HG03139 (cell line): ENCODE measurements around the gene PTPN7.
"Not testable (repeated sequence)": the region's sequence is repeated elsewhere in the genome, so short reads cannot be mapped to it uniquely, and the experiment has no call there.

ENCODE experiments used
- ATAC-seq: cut with Tn5 transposase; IDR thresholded peaks from one replicate; pipeline ENCODE4 v1.9.1; 2021; ENCODE audit not compliant: unreplicated experiment

PTPN7 gene

DNA sequence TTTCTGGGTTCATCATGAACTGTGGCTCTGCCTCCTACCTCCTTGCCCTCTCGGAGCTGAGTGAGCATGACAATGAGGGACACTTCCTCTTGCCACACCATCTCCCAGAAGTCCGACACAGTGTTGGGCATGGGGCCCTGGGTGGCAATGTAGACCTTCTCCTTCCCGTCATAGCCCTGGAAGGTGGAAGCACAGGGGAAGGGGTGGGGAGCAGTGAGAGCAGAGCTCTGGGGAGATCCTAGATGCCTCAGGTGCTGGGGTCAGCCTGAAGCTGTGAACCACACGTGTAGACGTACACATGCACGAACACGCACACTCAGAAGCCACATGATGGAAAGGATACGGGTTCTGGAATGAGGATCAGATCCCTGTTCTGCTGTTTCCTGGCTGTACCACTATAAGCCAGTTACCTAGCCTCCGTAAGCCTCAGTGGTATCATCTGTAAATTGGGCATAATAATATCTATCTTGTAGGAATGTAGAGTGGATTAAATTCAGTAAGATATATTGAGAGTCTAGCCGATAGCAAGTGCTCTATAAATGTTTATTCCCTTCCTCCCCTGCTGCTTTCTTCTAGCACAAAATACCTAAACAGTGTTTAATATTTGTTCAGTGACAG lies 6.1 kb downstream of the PTPN7 start:
- no peak for ATAC-seq

DNA sequence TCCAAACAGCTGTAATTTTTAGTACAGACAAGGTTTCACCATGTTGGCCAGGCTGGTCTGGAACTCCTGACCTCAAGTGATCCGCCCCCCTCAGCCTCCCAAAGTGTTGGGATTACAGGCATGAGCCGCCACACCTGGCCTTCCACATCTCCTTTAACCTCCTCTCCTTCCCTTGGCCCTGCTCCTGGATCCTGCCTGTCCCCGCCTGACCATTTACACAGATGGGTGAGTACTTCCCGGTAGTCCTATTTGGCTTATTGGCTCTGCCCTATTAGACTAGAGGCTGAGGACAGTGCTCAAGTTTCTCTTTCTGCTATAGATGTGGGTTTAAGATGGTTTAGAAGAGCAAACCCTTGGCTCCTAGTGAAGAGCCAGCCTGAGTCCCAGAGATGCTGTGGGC lies 7.1 kb downstream of the PTPN7 start:
- ATAC-seq = no peak

DNA sequence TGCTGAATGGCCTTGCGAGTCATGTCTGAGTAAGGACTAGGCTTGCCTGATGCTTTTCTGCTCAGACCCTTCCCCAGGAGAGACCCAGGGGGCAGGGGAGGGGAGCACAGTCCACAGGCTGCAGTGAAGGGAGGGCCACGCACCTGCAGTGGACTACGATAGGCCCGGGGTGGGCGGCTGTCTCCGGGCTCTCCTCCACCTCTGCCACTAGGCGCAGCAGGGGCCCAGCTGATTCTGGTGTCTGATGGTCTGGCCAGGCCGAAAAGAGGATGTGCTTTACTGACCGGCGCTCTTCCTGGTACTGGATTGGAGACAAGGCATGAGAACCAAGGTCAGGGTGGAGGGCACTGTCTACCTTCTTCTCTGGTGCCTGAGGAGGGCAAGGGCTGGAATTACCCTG lies 8.0 kb downstream of the PTPN7 start:
- ATAC-seq = no peak

DNA sequence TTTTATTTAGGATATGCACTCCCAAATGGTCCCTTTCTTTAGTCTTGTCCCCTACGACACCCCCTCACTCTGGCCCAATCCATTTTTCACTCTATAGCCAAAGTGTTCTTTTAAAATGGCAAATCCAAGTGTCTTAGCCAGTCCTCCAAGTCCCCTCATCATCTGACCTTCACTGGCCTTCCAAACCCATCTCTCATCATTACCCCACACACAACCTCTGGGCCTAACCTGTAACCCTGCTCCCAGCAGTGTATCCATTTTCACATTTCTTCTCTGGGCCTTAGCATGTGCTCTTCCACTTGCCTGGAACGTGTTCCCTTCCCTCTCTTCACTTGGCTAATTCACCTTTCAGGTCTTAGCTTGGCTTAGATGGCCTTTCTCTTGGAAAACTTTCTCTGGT lies 9.4 kb downstream of the PTPN7 start:
- no peak for ATAC-seq

DNA sequence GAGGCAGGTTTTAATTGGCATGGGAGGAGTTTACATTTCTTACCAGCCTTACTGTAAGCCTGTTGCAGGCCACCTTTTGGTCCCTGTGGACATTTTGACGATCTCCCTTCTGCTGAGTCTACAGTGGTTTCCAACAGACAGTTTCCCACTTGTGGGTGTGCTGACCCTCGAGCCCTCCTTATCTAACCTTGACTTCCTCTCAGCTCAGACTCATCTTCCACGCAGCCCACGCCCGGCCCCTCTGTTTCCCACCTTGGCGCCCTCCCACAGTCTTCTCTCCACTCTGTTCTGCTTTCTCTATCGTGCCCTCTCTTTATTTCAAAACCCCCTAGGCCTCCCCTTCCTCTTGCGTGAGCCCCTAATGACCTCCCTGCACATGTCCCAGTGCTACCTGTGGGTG lies 9.8 kb downstream of the PTPN7 start:
- no peak for ATAC-seq

DNA sequence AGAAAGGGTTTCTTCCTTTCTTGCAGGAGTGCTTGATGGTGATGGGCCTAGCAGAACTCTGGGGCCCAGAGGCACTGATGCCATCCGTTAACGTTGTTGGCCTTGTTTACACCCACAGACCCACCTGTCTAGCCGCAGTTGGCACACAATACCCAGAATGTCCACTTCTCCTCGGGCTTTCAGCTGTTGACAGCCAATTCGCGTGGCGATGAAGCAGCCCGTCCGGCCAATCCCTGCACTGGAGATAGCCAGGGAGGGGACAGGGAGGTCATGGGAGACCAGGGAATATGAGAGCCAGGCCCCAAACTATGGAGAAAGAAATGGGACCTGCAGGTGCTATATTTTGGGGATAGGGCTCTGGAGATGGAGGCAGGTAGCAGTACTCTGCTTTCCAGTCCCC lies 10.2 kb downstream of the PTPN7 start:
- ATAC-seq = no peak

DNA sequence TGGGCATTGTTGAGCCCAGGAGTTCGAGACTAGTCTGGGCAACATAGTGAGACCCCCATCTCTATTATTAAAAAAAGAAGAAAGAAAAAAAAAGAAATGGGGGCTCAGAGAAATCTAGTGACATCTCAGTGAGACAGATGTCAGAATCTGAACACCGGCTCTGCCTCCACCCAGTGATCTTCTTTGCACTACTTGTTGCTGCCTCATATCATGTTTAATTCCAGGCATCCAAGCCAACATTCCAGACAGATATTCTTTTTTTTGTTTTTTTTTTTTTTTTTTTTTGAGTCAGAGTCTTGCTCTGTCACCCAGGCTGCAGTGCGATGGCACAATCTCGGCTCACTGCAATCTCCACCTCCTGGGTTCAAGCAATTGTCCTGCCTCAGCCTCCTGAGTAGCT lies 10.8 kb downstream of the PTPN7 start:
- no peak for ATAC-seq

DNA sequence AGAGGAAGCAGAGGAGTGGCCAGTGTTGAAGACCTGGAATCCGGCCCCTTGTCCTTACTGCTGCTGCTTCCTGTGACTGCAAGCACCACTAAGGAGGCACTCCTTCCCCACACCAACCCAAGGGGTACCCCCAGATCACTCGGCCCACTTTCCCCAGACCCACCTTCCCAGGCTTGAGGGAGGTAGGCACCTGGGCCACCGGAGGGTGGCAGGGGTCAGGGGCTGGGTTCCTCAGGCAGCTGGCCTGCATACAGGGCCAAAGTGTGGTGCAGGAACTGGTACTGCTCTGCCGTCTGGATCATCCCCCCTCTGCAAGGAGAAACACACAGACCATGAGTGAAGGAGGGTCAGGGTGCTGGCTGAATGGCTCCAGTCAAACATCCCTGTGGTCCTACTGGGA lies 12.0 kb downstream of the PTPN7 start:
- no peak for ATAC-seq

DNA sequence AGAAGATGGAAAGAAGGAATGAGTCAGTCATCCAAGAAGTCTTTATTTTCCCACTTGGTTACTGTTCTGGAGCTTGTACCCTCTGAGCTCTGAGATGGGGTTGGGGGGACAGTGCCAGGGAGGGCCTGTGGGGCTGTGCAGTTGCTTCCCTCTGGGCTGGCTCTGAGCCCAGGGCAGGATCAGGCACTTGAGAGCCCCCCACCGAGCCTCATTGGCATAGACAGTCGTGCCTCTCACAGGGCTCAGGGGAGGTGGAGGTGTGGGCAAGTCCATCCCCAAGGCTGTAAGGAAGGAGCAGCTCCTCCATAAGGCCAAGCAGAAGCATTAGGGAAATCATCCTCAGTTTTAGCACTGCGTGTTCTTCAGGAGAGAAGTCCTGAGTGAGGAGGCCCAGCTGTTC lies 13.4 kb downstream of the PTPN7 start:
- ATAC-seq = no peak

DNA sequence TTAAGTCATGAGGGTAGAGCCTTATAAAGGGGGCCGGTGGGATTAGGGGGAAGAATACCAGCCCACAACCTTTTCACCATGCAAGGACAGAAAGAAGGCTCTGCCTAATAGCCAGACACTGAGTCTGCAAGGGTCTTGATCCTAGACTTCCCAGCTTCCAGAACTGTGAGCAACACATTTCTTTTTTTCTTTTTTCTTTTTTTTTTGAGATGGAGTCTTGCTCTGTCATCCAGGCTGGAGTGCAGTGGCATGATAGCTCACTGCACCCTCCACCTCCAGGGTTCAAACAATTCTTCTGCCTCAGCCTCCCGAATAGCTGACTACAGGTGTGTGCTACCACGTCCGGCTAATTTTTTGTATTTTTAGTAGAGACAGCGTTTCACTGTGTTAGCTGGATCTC lies 14.1 kb downstream of the PTPN7 start:
- no peak for ATAC-seq

DNA sequence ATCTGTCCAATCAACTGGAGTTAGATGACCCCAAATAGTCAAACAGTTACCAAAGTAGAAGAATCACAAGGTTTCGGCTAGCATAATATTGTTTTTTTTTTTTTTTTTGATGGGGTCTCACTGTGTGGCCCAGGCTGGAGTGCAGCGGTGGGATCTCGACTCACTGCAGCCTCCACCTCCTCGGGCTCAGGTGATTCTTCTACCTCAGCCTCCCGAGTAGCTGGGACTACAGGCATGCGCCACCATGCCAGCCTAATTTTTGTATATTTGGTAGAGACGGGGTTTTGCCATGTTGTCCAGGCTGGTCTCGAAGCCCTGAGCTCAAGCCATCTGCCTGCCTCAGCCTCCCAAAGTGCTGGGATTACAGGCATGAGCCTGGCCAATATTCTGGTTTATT lies 14.7 kb downstream of the PTPN7 start:
- not testable (repeated sequence) for ATAC-seq

DNA sequence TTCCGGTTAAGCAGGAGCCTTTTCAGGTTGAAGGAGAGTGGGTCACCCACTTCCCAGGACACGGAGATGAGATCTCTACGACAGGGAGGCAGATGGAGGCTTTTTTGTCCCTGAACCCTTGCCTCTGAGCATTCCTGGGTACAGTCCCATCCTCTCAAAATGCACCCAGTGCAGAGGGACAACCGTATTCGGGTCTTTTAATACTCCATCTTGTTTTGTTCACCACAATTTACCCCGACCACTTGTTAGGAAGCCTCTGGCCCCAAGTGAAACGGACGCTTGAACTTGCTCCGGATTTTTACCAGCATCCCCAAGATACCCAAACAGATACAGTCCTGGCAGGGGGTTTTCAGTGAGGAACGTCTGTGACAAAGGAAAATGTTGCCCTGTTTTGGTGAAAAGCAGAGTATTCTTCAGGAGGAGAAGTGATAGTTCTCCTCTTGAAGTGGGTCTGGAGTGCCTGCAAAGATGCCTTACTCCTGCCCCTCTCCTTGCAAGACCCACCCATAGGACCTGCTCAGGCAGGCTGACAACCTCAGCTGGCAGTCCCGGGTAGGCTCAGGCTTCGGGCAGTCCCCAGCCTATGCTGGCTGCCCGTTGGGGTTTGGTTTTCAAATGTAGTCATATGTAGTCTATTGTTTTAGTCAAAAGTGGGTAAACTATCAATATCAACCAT lies 15.2 kb downstream of the PTPN7 start:
- ATAC-seq = no peak

DNA sequence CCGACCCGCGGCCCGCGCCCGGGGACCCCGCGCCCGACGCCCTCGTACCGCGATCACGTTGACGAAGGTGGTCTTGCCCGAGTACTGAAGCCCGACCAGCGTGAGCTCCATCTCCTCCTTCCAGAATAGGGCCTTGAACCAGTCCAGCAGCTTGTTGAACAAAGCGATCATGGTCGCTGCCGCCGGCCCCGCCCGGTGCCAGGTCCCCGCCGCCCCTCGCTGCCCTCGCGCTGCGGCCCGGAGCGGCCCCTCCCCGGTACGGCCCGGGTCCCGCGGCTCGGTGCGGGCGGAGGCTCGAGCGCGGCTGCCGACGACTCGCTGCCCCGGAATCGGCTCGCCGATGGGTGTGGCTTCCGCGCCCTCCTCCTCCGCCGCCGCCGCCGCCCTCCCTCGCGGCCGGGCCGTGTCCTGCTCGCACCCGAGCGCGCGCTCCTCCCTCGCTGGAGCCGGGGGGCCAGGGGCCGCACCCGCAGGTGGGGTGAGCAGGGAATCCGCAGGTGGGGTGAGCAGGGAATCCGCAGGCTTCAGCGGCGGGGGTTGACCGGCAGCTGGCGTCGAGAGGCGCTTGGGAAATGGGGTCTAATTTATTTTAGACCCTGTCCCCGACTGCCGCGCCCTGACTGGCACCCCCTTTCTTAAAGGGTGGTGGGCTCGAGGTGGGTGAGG lies 15.9 kb downstream of the PTPN7 start, which contains the start of gene ARL8A:
ARL8A (minus strand) TSS at position 336 of the 666 bp plus-strand sequence; CDS start at position 171, 165 bp downstream.
- ATAC-seq = no peak

DNA sequence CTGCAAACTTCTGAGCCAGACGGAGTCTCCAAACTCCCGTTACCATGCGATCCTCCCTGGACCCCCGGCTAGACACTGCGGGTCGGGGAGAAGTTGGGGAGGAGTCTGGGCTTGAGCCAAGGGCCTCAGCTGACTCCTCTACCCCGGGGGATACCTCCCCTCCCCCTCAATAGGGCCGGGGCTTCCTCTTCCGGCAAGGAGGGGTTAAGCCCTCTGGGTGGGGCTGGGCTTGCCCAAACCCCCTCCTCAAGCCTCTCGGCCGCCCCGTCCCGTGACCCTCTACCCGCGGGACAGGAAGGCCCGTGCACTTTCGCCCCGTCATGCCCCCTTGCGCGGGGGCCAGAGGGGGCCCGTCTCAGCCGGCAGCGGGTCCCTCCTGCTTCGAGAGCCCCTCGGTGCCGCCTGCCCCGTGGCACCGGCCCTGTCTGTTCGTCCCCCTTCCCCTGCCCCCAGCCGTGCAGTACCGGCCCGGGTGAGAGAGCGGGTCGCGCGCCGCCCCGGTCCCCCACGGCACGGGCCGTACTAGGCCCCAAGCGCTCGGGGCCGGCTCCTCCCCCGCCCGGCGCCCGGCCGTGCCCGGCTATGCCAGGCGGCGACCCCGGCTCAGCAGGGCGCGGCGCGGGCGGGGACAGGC lies 16.5 kb downstream of the PTPN7 start:
- ATAC-seq = no peak

DNA sequence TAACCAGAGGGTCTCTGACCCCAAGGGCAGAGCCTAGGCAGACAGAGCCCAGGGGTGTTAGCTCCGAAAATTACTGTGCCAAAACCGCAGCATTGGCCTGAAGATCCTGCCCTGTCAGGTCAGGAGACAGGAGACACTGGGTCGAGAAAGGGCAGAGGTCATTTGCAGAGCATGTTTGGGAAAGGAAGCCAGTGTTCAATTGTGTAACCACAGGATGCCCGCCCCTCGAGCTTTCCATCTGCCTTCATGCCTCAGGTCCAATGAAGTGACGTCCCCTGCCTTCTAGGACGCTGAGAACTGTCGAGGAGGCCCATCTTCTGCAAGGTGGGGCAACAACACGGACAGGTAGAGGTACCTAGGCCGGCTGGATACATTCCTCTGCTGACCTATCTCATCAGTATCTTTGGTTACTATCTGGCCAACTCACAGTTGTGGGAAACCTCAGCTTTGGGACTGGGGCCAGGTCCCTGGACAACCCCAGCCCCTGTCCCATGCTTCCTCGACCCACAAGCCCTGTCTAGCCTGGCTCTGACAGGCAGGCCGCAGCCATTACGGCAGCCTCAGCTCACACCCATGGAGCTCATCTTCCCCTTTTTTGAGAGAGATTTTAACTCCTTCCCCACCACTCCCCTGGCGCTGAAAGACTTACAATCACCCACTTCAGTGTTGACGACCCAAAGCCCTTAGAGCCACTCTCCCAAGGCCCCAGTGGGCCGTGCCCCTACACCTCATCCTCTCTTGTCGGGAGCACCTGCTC lies 17.2 kb downstream of the PTPN7 start:
- ATAC-seq = no peak

DNA sequence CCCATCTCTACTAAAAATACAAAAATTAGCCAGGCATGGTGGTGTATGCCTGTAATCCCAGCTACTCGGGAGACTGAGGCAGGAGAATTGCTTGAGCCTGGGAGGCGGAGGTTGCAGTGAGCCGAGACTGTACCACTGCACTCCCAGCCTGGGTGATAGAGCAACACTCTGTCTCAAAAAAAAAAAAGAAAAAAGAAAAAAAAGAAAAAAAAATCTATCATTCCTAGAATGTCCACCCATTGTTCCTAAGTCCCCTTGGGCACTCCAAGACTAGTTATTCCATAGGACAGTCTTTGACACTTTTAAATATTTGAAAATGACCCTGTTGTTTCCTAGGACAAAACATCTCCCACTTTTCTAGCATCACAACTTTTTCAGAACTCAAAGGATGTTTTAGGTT lies 18.9 kb downstream of the PTPN7 start:
- not testable (repeated sequence) for ATAC-seq

DNA sequence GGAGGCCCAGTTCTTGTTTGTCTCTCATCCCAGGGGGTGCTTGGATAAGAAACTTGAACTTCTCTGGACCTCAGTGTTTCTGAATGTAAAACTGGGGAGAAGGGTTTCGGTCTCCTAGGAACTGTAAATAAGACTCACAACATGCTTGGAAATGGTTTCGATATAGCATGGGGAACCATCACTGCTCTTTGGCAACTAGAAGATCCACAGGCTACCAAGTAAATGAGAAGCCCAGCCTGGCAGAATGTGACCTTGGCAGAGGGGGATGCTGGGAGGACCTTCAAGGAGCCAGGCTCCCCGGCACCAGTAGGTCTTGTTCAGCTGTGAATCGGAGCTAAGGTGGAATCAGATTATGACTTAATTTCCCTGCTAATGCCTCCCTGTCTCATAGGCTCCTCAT lies 19.6 kb downstream of the PTPN7 start:
- no peak for ATAC-seq

DNA sequence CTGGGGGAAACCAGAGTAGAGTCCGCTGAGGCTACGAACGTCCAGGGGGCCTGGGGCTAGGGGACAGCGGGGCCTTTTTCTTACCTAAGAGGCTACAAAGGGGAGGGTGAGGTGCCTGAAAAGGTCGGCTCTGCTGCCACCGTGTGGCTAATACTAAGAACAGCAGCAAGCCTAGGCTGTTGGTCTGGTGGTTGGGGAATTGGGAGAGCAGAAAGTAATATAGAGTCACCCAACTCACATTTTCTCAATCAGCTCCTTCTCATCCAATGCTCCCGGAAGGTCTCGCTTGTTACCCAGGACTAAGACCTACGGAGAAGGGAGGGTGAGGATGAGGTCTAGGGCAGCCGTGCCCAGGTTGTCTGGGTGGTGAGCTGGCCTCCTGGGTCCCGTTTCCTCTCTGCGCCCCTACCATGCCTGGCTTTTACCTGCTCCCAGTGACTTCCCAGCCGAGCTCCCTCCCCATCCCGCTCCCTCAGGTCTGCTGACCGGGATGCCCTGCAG lies 25.1 kb downstream of the PTPN7 start:
- ATAC-seq = no peak

DNA sequence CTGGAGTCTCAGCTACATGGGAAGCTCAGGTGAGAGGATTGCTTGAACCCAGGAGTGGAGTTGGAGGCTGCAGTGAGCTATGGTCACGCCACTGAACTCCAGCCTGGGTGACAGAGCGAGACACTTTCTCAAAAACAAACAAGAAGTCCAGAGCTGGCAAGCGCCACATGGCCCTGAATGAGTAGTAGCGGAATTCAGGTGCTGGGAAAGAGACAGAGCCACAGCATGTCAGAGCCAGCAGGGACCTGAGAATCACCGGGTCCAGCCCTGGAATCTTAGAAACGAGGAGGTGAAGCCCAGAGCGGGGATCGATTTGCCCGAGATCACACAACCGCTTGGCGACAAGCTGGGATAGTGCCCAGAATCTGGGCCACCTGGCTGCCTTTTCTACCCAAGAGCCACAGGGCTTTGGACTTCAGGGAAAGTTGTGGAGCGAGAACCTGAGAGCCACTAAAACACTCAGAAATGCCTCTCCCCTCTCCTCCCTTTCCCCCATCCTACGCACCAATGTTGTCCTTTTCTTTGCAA lies 25.7 kb downstream of the PTPN7 start:
- no peak for ATAC-seq

DNA sequence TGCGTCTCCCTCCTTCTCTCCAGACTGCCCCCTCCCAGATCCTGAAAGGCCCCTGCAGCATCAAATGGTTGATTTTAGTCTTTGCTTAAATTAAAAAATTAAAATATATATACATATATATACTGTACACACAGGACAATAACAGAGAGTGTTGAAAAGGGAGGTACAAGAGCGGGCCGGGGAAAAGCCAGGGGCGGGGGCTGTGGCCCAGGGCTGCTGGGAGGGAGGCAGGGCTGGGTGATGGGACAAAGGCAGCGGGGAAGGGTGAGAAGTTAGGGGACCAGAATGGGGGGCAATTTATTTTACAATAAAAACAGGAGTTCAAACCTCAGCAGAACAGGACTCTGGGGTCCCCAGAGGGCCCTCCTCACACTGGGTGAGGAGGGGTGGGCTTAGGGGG lies 26.4 kb downstream of the PTPN7 start:
- no peak for ATAC-seq

DNA sequence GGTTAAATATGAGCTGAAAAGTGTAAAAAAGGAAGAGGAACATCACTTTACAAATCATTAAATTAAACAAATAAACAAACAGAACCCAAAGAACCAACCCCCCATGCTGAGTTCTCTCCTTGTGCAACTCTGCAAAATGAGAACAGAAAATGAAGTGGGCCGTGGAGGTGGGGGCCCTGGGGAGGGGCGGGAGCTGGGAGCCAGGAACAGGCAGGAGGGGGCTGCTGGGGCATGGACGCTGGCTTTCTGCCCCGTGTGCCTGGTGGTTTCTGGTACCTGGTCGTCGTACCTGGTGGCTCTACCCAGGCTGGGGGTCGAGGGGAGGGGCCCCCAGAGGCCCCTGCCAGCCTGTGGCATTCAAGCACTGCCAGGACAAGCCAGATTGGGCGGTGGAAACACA lies 26.9 kb downstream of the PTPN7 start:
- ATAC-seq = no peak
